SK-N-MC (cell line): ENCODE data around the gene TTBK1.

Experiments
- DNase-seq: peaks from one replicate; pipeline ENCODE4 v3.0.0-alpha.2; 2011; ENCODE audit warnings: low read depth, low spot score
- H3K27ac ChIP-seq: fragments of 200-600 bp; sonication (generic); 2 replicates; pipeline ENCODE4 v1.5.1; 2016; ENCODE audit warnings: mixed run types
- H3K36me3 ChIP-seq: fragments of 200-600 bp; sonication (generic); 2 replicates; pipeline ENCODE4 v1.6.1; 2017; ENCODE audit warnings: antibody characterized with exemption, low read length, mixed read lengths; ENCODE audit not compliant: insufficient read depth
- H3K4me3 ChIP-seq: fragments of 200-600 bp; sonication (generic); 2 replicates; pipeline ENCODE4 v1.5.1; 2016
- H3K9ac ChIP-seq: fragments of 200-600 bp; sonication (generic); 2 replicates; pipeline ENCODE4 v1.8.0; 2017; ENCODE audit warnings: mixed run types, mixed read lengths; ENCODE audit not compliant: insufficient read length
- H3K9me3 ChIP-seq: fragments of 200-600 bp; sonication (generic); 2 replicates; pipeline ENCODE4 v1.6.1; 2017; ENCODE audit warnings: low read depth, mild to moderate bottlenecking, antibody characterized with exemption, low read length, moderate library complexity, mixed read lengths
- EZH2 ChIP-seq: fragments of 200-600 bp; sonication (generic); IDR thresholded peaks from one replicate; pipeline ENCODE4 v1.6.1; 2017; ENCODE audit warnings: antibody characterized with exemption
- FOXP2 ChIP-seq: optimal IDR thresholded peaks from 2 replicates; pipeline ENCODE3; 2011; ENCODE audit warnings: mild to moderate bottlenecking, moderate library complexity; ENCODE audit not compliant: insufficient read depth; ENCODE audit errors: extremely low read length, control extremely low read depth
- POLR2AphosphoS5 ChIP-seq: IDR thresholded peaks from 2 replicates; pipeline ENCODE4 v1.6.1; 2012; ENCODE audit warnings: mild to moderate bottlenecking, low read depth, low read length, borderline replicate concordance

The TTBK1 gene

DNA sequence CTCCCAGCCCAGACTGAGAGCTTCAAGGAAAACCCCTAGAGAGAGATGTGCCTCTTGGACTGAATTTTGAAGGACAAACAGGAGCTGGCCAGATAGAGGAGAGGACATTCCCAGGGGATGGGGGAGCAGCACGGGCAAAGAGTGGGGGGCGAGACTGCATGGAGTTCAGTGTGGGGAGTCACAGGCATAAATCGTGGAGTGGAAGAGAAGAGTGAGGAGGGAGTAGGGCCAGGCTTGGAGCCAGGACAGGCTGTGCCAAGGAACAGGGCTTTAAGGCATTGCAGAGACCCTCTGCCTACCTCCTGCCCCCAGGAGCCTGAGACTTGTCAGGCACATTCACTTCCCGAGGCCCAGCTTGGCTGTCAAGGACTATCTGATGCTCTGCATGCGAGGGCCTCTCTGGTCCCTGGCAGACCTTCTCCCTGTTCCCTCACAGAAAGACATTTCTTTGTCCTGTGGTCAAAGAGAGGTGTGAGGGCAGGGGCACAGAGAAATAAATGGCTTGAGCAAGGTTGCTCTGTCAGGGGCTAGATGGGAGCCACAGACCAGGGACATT, 49.6 kb downstream of the TTBK1 start:
- no peaks in the 10 kb centered on the region for H3K36me3 ChIP-seq

DNA sequence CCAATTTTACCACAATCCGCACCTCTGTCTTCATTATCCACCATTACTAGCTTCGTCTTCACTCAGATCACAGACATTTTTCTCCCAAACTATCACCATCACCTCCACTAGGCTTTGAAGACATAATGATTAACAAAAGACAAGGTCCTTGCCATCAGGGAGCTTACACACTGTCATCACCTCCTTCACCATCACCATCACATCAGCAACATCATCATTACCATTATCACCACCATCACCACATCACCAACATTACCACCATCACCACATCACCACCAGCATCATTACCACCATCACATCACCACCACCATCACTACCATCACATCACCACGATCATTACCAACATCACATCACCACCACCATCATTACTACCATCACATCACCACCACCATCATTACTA, 50.4 kb downstream of the TTBK1 start:
- DNase-seq: no peak
- no peak overlapping the region for H3K9ac ChIP-seq

More for the DNA sequence above, 49.6 kb downstream of the TTBK1 start:
- Histone ChIP-seq H3K4me3 (no peak overlapping the region), H3K9me3 (no peaks in the 10 kb centered on the region), H3K9ac (no peak overlapping the region), H3K27ac (no peak overlapping the region)
- TF ChIP-seq EZH2 (no peak), FOXP2 (no peak), POLR2AphosphoS5 (no peak)
- DNase-seq: no peak

DNA sequence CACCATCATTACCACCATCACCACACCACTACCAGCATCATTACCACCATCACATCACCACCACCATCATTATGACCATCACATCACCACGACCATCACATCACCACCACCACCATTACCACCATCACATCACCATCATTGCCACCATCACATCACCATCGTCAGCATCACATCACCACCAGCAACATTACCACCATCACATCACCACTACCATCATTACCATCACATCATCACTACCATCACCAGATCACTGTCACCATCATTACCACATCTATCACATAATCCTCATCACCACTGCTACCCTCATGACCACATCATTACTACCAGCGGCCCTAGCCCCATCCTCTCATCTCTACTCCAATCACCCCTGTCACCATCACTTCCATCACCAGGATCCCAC, 51.3 kb downstream of the TTBK1 start:
- no peaks in the 10 kb centered on the region for H3K36me3 ChIP-seq
- no peak overlapping the region for H3K9ac ChIP-seq
- H3K27ac ChIP-seq: no peak overlapping the region
- H3K9me3 ChIP-seq: no peaks in the 10 kb centered on the region
- TF ChIP-seq FOXP2 (no peak), POLR2AphosphoS5 (no peak), EZH2 (no peak)
- no peak overlapping the region for H3K4me3 ChIP-seq
- DNase-seq: no peak

More for the DNA sequence above, 50.4 kb downstream of the TTBK1 start:
- H3K27ac ChIP-seq: no peak overlapping the region
- H3K36me3 ChIP-seq: no peaks in the 10 kb centered on the region
- no peak for TF ChIP-seq EZH2
- TF ChIP-seq FOXP2: no peak
- no peak for TF ChIP-seq POLR2AphosphoS5
- H3K4me3 ChIP-seq: no peak overlapping the region
- no peaks in the 10 kb centered on the region for H3K9me3 ChIP-seq

DNA sequence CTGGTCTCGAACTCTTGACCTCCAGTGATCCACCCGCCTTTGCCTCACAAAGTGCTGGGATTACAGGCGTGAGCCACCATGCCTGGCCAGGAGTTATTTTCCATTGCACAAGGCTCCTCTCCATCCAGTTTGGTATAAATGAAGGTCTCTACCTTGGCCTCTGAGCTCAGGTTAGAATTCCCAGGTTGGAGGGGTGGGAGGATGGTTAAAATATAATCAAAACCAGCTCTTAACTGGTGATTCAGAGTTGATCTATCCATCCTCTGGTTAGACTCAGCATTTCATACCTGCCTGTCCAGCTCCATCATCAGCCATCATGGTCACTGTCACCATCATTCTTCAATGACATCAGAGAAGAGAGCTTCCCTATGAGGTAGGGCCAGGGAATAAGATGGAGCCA, 52.2 kb downstream of the TTBK1 start:
- no peak for TF ChIP-seq EZH2
- TF ChIP-seq POLR2AphosphoS5: no peak
- TF ChIP-seq FOXP2: no peak
- H3K9me3 ChIP-seq: no peaks in the 10 kb centered on the region
- H3K36me3 ChIP-seq: no peaks in the 10 kb centered on the region
- H3K27ac ChIP-seq: no peak overlapping the region
- no peak overlapping the region for H3K9ac ChIP-seq
- H3K4me3 ChIP-seq: no peak overlapping the region
- DNase-seq: no peak

DNA sequence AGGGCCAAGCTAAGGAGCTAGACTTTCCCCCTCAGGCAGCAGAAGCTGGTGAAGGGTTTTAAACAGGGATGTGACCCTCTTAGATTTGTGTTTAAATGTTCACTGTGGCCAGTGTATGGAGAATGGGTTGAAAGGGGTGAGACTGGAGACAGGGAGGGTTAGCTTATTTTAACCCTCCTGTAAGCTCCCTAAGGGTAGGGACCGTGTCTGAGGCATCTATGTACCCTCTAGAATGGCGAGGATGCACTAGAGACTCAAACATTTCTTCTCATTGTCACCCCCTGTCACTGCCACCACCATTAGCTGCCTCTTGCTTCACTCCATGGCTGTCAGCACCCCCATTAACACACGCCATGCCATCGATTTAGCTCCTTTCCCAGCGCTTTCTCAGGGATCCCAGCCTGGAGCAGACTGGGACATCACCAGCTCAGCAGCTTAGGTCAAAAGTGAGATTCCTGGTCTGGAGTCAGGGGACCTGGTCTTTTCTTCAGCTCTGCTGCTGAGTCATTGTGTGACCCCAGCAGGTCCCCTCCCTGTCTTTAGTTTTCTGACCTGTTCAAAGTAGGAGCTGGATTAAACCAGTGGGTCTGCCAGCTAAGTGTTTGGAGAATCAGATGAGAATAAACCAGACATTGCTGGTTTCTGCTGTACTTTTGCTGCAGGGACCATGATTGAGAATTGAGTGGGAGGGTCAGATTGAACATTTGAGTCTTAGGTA, 53.7 kb downstream of the TTBK1 start:
- Histone ChIP-seq H3K4me3 (no peak overlapping the region), H3K9me3 (no peaks in the 10 kb centered on the region), H3K27ac (no peak overlapping the region), H3K36me3 (no peaks in the 10 kb centered on the region), H3K9ac (no peak overlapping the region)
- no peak for DNase-seq
- TF ChIP-seq POLR2AphosphoS5 (no peak), FOXP2 (no peak), EZH2 (no peak)

DNA sequence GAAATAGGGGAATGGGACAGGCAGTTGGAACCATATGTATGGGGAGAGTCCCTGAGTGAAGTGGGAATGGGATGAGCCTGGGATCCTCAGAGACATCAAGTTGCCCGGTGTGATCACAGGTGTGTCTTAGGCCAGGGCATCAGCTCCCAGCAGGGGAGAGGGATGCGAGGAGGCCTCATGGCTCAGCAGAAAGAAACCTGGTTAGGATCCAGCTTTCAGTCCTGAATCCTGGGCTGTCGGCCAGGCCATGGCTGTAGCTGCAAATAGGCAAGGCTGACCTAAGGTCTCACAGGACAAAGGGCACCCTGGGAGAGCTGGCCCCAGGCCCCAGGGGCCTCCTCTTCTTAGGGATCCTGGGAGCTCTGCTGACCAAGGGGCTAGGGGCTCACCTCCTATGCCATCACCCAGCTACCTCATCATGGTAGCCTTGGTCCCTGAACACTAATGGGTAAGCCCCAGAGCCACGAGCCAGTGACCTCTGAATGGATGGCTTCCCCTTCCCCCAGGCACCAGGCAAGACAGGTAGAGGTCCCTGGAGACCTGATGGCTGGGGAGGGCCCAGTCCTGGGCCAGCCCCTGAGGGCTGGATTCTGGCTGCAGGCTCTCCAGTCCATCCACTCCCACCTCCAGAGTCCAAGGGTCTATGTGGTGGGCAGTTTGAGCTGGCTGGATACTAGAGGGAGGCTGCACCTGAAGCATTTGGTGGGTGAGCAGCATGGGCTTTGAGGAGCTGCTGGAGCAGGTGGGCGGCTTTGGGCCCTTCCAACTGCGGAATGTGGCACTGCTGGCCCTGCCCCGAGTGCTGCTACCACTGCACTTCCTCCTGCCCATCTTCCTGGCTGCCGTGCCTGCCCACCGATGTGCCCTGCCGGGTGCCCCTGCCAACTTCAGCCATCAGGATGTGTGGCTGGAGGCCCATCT, 54.6 kb downstream of the TTBK1 start, which contains the start of gene SLC22A7:
SLC22A7 (plus strand) TSS at position 617 of the 921 bp plus-strand sequence; CDS start at position 716, 99 bp downstream.
- no peaks in the 10 kb centered on the region for H3K36me3 ChIP-seq
- no peak within 1 kb of the TSS for H3K9ac ChIP-seq
- no peak for TF ChIP-seq FOXP2
- DNase-seq: no peak
- H3K4me3 ChIP-seq: no peak within 1 kb of the TSS
- no peaks in the 10 kb centered on the region for H3K9me3 ChIP-seq
- no peak within 1 kb of the TSS for H3K27ac ChIP-seq

DNA sequence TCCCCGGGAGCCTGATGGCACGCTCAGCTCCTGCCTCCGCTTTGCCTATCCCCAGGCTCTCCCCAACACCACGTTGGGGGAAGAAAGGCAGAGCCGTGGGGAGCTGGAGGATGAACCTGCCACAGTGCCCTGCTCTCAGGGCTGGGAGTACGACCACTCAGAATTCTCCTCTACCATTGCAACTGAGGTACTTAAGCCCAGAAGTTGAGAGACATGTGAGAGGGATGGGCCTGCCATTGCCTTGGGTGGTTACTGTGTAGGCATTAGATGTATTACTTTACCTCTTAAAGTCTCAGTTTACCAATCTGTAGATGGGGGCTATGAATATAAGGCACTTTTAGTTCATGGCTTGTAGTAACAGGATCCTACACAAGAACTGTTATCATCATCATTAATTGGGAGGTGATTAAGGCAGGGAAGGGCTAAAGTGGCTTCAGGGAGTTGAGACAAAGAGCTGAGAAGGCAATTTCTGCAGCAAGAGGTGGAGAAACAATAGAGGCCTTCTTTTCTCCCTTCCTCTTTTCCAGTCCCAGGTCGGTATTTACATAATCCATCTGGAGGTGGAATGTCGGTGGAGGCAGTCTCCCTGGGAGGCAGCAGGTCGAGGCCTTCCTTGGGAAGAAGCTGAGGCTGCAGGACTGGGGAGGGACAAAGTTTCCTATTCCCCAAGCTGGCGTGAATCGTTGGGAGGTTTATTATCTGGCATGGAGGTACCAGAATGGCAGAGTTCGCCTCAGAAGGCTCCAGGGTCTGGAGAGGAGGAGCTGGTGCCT, 55.5 kb downstream of the TTBK1 start:
- no peak overlapping the region for H3K9ac ChIP-seq
- H3K9me3 ChIP-seq: no peaks in the 10 kb centered on the region
- no peak for DNase-seq
- no peak overlapping the region for H3K27ac ChIP-seq
- no peak overlapping the region for H3K4me3 ChIP-seq
- no peak for TF ChIP-seq FOXP2
- no peak for TF ChIP-seq POLR2AphosphoS5
- no peak for TF ChIP-seq EZH2
- H3K36me3 ChIP-seq: no peaks in the 10 kb centered on the region
